SK-N-SH (cell line): ENCODE measurements around the gene FRMD5.

Experiments
- CHD2 ChIP-seq: fragments of 150-350 bp; IDR thresholded peaks from 2 replicates; pipeline ENCODE4 v1.6.1; 2018; ENCODE audit warnings: low read length; ENCODE audit not compliant: partially characterized antibody
- EZH2phosphoT487 ChIP-seq: fragments of 200-600 bp; sonication (generic); IDR thresholded peaks from 2 replicates; pipeline ENCODE4 v1.6.1; 2017; ENCODE audit warnings: low read depth, mixed run types, mild to moderate bottlenecking, antibody characterized with exemption, moderate library complexity, borderline replicate concordance
- POLR2AphosphoS5 ChIP-seq: IDR thresholded peaks from 2 replicates; pipeline ENCODE4 v1.6.1; 2012; ENCODE audit warnings: low read depth, low read length
- SIN3A ChIP-seq: IDR thresholded peaks from 2 replicates; pipeline ENCODE4 v1.6.1; 2012; ENCODE audit warnings: low read depth, mild to moderate bottlenecking, low read length, moderate library complexity, borderline replicate concordance
- YY1 ChIP-seq: IDR thresholded peaks from 2 replicates; pipeline ENCODE4 v1.4.0; 2012; ENCODE audit warnings: low read depth, mild to moderate bottlenecking
- TF ChIP-seq, protein P1 (sequence below): fragments of 200-600 bp; sonication (generic); IDR thresholded peaks from 2 replicates; pipeline ENCODE4 v1.6.1; 2017; ENCODE audit warnings: antibody characterized with exemption, mild to moderate bottlenecking, moderate library complexity
- TF ChIP-seq, protein P2 (sequence below): IDR thresholded peaks from 2 replicates; pipeline ENCODE4 v1.4.0; 2012; ENCODE audit warnings: low read depth, borderline replicate concordance
- TF ChIP-seq, protein P3 (sequence below): IDR thresholded peaks from 2 replicates; pipeline ENCODE4 v1.4.0; 2012; ENCODE audit warnings: low read depth
- TF ChIP-seq, protein P4 (sequence below): IDR thresholded peaks from 2 replicates; pipeline ENCODE4 v1.6.1; 2012; ENCODE audit warnings: mild to moderate bottlenecking, low read depth, low read length, moderate library complexity

- TF ChIP-seq SIN3A (no peak), EZH2phosphoT487 (no peak), YY1 (no peak), POLR2AphosphoS5 (no peak), CHD2 (no peak)
- TF ChIP-seq, protein P1, sequence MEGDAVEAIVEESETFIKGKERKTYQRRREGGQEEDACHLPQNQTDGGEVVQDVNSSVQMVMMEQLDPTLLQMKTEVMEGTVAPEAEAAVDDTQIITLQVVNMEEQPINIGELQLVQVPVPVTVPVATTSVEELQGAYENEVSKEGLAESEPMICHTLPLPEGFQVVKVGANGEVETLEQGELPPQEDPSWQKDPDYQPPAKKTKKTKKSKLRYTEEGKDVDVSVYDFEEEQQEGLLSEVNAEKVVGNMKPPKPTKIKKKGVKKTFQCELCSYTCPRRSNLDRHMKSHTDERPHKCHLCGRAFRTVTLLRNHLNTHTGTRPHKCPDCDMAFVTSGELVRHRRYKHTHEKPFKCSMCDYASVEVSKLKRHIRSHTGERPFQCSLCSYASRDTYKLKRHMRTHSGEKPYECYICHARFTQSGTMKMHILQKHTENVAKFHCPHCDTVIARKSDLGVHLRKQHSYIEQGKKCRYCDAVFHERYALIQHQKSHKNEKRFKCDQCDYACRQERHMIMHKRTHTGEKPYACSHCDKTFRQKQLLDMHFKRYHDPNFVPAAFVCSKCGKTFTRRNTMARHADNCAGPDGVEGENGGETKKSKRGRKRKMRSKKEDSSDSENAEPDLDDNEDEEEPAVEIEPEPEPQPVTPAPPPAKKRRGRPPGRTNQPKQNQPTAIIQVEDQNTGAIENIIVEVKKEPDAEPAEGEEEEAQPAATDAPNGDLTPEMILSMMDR, result no peak
- TF ChIP-seq, protein P2, sequence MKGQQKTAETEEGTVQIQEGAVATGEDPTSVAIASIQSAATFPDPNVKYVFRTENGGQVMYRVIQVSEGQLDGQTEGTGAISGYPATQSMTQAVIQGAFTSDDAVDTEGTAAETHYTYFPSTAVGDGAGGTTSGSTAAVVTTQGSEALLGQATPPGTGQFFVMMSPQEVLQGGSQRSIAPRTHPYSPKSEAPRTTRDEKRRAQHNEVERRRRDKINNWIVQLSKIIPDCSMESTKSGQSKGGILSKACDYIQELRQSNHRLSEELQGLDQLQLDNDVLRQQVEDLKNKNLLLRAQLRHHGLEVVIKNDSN, result no peak
- TF ChIP-seq, protein P3, sequence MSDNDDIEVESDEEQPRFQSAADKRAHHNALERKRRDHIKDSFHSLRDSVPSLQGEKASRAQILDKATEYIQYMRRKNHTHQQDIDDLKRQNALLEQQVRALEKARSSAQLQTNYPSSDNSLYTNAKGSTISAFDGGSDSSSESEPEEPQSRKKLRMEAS, result no peak
- TF ChIP-seq, protein P4, sequence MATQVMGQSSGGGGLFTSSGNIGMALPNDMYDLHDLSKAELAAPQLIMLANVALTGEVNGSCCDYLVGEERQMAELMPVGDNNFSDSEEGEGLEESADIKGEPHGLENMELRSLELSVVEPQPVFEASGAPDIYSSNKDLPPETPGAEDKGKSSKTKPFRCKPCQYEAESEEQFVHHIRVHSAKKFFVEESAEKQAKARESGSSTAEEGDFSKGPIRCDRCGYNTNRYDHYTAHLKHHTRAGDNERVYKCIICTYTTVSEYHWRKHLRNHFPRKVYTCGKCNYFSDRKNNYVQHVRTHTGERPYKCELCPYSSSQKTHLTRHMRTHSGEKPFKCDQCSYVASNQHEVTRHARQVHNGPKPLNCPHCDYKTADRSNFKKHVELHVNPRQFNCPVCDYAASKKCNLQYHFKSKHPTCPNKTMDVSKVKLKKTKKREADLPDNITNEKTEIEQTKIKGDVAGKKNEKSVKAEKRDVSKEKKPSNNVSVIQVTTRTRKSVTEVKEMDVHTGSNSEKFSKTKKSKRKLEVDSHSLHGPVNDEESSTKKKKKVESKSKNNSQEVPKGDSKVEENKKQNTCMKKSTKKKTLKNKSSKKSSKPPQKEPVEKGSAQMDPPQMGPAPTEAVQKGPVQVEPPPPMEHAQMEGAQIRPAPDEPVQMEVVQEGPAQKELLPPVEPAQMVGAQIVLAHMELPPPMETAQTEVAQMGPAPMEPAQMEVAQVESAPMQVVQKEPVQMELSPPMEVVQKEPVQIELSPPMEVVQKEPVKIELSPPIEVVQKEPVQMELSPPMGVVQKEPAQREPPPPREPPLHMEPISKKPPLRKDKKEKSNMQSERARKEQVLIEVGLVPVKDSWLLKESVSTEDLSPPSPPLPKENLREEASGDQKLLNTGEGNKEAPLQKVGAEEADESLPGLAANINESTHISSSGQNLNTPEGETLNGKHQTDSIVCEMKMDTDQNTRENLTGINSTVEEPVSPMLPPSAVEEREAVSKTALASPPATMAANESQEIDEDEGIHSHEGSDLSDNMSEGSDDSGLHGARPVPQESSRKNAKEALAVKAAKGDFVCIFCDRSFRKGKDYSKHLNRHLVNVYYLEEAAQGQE, result no peak
These were observed 50.1 kb downstream of the FRMD5 start for GRCh38 chr15:44144992-44145391.
